Activated CD4-positive, CD25-positive, alpha-beta regulatory T cell treated with anti-CD3 and anti-CD28 coated beads, Interleukin-2, amount 50 U/mL, for 24 hours (primary cell): ENCODE data around the gene NETO1.

Experiments used
- ATAC-seq, 2 donors: fragments of 150-1000 bp; cut with Tn5 transposase; one replicate each; pipeline ENCODE4 v1.10.0; 2021; ENCODE audit warnings: mild to moderate bottlenecking in 1 of 2, moderate library complexity in 1 of 2

NETO1 gene, protein sequence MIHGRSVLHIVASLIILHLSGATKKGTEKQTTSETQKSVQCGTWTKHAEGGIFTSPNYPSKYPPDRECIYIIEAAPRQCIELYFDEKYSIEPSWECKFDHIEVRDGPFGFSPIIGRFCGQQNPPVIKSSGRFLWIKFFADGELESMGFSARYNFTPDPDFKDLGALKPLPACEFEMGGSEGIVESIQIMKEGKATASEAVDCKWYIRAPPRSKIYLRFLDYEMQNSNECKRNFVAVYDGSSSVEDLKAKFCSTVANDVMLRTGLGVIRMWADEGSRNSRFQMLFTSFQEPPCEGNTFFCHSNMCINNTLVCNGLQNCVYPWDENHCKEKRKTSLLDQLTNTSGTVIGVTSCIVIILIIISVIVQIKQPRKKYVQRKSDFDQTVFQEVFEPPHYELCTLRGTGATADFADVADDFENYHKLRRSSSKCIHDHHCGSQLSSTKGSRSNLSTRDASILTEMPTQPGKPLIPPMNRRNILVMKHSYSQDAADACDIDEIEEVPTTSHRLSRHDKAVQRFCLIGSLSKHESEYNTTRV

DNA sequence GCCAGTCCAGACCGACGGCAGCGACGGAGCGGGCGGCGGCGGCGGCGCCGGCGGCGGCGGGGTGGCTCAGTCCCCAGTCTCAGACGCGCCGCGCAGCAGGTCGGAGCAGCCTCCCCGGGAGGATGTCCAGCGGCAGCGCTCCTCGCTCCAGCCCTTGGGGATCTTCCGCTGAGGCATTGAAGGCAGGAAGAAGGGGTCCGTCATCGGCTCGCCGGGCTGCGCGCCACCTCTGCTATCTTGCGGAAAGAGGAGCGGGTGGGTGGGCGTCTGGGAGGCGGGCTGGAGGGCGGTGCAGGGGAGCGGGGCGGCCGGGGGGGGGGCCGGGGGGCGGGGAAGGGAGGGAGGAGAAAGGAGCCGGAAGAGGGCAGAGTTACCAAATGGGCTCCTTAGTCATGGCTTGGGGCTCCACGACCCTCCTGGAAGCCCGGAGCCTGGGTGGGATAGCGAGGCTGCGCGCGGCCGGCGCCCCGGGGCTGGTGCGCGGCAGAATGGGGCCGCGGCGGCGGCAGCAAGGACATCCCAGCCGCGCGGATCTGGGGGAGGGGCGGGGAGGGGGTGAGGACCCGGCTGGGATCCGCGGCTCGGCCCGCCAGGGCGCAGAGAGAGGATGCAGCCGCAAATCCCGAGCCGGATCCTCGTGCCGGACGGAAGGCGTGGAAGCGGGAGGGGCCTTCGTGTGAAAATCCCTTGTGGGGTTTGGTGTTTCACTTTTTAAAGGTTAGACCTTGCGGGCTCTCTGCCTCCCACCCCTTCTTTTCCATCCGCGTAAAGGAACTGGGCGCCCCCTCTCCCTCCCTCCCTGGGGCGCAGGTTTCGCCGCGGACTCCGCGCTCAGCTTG lies at the start of gene NETO1:
TSS of gene NETO1 (minus strand) at position 242 of the 839 bp plus-strand sequence. CDS start 696 bp downstream, outside the sequence.
- ATAC-seq, result no peak

DNA sequence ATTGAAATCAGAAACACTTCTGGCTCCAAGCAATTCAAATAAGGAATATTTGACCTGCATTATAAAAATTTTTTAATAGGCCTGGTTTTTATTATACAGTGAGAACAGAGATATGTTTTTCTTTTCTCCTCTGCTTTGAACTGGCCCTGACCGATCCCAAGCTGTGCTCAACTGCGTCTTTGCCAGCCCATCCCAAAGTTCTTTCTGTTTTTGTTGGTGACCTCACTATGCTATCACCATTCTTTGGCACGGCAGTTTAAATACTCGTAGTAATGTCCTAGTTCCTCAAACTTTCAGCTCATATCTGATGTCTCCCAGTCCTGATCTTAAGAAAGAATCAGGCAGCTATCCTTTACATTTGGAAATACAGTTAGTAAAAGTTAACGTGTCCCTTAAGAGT lies 42.3 kb upstream of the NETO1 start:
- no peak for ATAC-seq

DNA sequence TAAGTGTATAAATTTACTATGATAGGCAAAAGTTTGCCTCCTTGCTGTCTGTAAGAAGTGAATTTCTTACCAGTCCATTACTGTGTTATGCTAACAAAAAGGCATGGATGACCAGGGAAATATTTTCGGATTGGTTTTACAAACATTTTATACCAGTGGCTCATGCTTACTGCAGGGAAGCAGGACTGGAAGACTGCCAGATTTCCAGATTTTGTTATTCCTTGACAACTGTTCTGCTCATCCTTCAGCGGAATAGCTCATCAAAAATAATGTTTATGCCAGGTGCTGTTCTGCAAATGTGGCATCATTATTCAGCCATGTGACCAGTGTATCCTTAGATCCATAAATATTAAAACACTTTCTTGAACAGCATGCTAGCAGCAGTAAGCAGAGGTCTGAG lies 40.4 kb upstream of the NETO1 start:
- no peak for ATAC-seq

DNA sequence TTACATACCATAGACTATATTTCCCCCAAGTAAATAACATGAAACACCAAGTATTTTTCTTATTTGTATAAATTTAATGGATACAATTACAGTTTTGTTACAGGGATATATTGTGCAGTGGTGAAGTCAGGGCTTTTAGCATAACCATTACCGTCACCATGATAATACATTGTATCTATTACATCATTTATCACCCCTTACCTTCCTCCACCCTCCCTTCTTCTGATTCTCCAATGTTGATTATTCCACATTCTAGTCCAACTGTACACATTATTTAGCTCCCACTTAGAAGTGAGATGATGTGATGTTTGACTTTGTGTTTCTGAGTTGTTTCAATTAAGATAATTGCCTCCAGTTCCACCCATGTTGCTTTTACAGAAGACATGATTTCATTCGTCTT lies 35.2 kb upstream of the NETO1 start:
- ATAC-seq, result no peak

DNA sequence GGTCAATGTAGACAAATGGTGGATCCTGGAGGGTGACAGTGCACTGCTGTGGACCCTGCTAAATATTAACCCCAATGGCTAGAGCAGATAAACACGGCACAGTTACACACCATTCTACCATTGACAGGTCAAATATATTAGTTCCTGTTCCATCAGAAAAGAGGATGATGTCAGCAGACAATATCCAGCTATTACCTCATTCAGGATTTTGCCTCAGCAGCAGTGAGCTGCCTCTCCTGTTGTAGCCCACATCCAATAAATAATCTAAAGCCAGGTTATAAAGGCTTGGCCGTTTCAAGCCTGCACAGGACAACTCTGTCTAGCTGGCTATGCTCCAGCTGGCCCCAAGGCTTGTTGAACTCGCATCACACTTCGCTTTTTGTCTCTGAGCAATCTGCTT lies 31.6 kb upstream of the NETO1 start:
- no peak for ATAC-seq

DNA sequence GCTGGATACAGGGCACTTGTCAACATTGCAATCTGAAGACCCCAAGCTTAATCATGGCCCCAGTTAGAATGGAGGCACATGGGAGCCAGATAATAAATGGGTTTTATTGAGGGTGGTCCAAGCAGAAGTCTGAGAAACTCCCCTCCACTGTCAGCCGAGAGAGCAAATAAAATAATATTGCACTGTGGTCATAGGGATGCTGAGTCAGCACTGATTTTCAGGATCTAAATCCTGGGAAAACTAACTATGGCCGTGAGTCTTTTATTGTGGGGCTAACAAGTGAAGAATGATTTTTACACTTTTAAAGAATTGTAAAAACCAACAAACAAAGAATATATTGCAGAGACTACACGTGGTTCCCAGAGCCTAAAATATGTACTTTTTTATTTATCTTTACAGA lies 31.1 kb upstream of the NETO1 start:
- no peak for ATAC-seq

DNA sequence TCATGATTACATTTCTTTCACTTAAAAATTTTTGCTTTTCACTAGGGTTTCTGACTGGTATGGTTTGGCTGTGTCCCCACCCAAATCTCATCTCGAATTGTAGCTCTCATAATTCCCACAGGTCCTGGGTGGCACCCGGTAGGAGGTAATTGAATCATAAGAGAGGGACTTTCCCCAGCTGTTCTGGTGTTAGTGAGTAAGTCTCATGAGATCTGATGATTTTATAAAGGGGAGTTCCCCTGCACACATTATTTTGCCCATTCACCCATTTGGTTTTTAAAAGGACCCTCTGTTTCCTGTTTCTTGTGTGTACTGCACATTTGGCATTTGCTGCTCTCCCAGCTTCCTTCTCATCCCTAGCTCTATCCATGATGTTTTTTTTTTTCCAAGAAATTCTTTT lies 27.8 kb upstream of the NETO1 start:
- ATAC-seq, result no peak

DNA sequence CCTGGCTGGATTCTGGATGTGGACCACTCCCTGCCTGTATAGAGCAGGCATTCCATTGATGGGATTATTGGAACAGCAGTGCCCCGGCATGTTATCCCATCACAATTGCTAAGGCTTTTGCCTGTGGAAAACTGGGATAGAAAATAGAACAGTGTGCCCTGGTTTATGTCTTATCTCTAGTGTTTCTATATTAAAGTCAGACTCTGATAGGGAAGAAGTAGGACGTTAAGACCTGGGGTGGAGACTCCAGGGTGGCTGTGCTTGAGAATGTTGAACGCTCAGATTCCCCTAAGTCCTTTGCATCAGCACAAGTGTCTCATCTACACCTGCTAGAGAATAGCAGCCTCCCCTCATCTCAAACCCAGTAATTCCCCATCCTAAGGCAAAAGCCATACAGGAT lies 10.8 kb upstream of the NETO1 start:
- ATAC-seq, result no peak

DNA sequence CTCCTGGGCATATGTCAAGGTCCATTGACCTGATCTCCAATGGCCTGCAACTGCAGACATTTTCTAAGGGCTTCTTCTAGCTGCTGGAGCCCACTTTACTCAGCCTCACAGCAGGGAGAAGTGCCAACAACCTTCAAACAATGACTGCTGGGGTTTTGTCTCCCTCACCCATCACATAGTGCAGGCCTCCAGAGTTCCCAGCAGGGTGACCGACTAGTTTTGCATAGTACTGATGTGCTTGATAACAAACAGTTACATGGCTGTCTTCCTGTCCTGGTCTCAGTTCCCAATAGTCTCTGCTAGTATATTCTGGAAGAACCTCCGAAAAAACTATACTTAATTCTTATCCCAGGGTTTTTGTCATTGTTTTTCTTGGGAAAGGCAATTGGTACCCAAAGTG lies 10.4 kb upstream of the NETO1 start:
- ATAC-seq, result no peak

DNA sequence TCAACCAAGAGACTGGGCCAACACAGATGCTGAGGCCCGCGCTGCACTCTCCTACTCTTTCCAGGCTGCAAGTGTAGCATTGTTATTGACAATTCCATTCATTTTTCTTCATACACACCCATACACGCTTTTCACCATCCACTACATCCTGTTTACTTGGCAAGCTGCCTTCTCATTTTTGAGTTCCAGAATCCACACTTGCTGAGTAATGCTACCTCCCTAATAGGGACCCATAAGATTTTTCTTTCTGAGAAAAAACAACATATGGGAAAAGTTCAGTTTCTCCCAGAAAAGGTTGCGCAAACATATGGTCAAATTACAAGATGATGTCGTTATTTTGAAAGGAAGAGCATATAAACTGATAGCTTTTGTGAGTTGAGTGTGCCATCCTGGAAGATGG lies 3.3 kb upstream of the NETO1 start:
- ATAC-seq, result no peak

DNA sequence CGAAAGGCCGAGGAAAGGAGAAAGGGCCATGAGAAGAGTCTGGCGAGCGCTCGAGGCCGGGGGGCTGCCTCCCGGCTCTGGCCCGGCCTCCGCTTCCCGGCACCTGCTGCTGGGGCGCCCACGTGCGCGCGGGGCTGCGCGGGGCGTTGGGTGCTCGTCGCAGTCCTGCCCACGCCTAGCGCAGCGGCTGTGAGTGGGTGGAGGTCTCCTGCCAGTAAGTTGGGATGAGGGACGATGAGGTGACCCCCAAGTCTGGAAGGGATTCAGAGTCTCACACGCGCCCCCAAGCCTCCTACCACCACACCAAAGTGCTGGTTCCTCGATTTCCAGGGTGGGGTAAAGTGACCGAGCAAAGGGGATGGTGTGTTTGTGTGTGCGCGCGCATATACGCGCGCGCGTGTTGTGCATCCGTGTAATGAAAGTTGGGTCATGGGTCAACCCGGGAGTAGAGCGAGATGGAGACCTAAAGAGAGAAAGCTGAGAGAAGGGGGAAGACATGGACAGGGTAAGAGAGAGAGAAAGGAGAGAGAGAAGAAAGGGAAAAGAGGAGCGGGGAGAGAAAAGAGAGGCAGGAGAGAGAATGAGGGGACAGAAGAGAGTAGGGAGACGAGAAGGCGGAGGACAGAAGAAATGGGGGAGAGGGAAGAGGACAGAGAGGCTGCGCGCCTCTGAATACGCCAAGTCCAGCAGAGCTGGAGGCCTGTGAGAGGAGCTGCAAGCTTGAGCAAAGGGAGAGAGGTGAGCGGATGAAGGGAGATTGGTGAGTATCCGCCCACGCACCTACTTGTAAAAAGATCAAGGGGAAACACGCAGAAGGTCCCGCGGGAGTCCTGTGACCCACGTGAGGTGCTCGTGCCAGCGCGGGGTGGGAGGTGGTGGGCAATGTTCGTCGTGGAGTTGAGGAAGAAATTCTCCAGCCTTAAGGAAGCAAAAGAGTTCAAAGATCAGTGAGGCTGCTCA lies 1.7 kb upstream of the NETO1 start:
- no peak for ATAC-seq

DNA sequence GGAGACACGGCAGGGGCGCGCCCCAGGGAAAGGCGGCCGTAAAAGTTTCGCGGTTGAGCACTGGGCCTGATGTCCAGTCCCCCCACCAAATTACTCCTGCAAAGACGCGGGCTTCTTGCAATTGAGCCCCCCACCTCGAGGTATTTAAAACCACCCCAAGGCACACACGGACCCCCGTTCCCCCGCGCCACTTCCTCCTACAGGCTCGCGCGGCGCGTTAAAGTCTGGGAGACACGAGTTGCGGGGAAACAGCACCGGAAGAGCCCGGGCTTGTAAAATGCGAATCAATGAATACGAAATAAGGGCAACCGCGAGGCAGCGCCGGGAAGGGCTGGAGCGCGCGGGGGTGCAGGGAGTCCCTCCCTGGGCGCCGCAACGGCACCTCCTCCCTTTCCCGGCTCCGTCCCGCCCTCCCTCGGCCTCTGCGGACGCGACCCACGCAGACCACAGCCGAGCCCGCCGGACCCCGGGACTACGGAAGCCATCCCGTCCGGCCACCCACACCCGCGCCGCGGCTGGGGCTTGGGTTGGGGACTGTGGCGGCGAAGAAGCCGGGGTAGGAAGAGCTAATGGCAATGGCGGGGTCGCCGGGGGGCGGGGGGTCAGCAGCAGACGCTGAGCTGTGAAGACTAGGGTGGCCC lies 918 bp upstream of the NETO1 start:
- ATAC-seq, result no peak

DNA sequence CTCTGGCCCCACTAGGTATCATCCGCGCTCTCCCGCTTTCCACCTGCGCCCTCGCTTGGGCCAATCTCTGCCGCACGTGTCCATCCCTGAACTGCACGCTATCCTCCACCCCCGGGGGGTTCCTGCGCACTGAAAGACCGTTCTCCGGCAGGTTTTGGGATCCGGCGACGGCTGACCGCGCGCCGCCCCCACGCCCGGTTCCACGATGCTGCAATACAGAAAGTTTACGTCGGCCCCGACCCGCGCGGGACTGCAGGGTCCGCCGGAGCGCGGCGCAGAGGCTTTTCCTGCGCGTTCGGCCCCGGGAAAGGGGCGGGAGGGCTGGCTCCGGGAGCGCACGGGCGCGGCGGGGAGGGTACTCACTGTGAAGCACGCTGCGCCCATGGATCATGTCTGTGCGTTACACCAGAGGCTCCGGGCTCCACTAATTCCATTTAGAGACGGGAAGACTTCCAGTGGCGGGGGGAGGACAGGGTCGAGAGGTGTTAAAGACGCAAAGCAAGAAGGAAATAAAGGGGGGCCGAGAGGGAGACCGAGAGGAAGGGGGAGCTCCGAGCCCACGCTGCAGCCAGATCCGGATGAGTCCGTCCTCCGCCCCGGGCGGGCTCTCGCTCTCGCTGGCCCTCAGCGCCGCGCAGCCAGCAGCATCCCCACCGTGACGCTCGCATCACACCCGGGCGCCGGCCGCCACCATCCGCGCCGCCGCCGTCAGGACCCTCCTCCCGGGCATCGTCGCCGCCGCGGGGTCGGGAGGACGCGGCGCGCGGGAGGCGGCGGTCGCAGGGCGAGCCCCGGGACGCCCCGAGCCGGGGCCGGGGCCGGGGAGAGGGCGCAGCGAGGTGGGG lies 664 bp downstream of the NETO1 start:
- ATAC-seq, result no peak

DNA sequence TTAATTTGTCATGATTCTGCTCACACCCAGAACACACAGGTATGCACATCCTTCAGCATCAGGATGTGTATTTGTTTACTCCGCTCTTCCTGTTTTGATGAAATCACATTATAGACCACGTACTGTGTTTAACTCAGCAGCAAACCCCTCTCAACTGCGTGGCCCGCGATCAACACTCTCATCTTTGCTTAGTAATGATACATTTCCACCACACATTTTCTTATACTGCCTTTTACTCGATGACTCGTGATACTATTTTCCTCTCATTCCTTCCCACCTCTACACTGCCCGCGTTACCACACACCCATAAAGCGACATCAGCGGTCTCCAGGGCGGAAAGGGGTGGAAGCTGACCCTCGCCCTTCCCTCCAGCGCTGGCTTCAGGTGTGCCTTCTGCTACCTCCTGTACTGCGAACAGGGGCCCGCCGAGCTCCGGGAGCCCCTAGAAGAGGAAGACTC lies 1.3 kb downstream of the NETO1 start:
- no peak for ATAC-seq

DNA sequence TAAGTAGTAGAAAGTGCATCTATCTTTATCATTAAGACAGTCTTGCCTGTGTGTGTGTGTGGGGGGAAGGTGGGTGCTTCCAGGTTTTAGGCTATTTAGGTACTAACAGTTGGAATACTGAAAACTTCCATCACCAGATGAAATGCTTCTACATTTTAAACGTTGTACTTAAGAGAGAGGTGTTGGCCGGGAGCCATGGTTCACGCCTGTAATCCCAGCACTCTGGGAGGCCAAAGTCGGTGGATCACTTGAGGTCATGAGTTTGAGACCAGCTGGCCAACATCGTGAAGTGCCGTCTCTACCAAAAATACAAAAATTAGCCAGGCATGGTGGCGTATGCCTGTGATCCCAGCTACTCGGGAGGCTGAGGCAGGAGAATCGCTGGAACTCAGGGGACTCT lies 4.0 kb downstream of the NETO1 start:
- ATAC-seq, result no peak

DNA sequence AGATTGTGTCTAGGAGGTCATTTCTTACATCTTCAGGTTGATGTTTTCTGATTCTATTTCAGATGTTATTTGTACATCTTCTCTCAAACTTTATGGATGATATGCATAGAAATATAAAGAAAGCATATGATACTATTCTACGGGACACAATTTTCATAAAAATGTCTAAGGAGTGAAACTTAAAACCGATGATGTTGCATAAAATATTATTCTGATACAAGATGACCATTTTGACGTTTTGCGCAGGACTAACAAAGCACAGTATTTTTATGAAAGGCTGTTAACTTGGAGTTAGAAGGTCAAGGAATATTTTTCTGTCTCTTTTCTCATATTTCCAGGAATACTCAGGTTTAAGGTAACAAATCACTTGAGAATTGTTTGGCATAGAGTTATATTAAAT lies 8.7 kb downstream of the NETO1 start:
- ATAC-seq, result no peak

DNA sequence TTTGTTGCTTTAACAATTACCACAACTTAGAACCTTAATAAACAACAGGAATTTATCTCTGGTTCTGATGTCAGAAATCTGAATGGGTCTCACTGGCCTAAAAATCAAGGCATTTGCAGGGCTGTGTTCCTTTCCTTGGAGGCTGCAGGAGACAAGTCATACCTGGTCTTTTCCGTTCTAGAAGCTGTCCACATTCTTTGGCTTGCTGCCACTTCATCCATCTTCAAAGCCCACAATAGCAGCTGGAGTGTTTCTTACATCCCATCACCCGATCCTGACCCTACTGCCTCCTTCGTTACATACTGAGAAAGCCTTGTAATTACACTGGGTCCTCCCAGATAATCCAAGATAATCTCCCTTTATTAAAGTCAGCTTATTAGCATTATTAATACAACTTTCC lies 18.1 kb downstream of the NETO1 start:
- ATAC-seq, result no peak

DNA sequence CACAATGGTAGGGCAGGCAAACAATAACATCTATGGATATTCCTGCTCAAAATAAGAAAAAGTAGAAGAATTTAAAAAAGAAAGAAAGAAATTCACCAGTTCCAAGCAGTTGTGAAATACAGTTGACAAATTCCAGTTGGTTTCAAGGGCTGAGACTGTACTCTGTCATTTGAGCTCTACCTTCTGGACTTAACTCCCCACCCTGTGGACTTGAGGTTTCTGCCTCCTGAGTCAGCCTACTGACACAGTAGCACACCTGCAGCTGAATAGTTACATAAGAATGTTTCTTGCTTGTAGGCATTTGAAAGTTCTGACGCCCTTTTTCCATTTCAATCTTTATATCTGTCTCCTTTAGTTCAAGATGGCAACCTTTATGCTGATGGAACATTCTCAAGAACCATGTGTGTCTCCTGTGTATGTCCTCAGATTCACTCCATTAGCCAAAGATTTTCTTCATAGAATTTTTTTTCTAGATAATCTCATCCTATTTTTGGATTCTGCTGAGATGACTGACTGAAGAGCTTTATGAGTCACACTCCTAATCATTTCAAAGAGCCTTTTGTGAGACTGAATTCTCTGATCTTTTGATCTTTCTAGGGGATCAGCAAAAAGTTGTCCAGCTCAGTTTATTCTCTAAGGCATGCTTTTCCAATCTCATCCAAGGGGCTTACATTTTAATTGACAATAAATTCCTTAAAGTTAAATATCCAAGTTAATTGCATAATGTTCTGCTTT lies 19.1 kb downstream of the NETO1 start:
- no peak for ATAC-seq

DNA sequence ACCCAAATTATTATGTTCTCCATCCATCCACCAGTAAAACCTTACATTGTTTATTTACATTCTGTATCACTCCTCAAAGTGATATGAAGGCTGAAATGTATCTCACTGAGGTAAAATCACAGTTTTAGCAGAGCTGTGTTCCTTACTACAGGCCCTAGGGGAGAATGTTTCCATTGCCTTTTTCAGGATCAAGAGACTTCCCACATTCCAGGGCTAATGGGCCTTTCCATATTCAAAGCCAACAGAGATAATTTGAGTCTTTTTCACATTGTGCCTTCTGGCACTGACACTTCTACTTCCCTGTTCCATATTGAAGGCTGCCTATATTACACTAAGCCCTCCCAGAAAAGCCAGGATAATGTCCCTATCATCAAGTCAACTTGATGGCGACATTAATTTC lies 20.0 kb downstream of the NETO1 start:
- no peak for ATAC-seq
